Naive B cell (primary cell): ENCODE measurements around the gene MYH9. TPM values are rescaled to one million over a fixed set of nuclear protein-coding genes. Genes with fewer than 3 reads are reported as not detected.
"Not testable (repeated sequence)": the region's sequence is repeated elsewhere in the genome, so short reads cannot be mapped to it uniquely, and the experiment has no call there.

Experiments
- ATAC-seq, 2 donors: fragments of 150-1000 bp; cut with Tn5 transposase; 2 replicates each; pipeline ENCODE4 v1.10.0; 2021; ENCODE audit warnings: low read depth in 2 of 2, mild to moderate bottlenecking in 2 of 2, moderate library complexity in 2 of 2
- DNase-seq: peaks from one replicate; pipeline ENCODE4 v3.0.0; 2022
- H3K27ac Mint-ChIP-seq, 6 donors: one replicate each; pipeline ENCODE4 v1.8.0; 2020 to 2022; ENCODE audit warnings: mild to moderate bottlenecking in 6 of 6, mixed read lengths in 6 of 6, moderate library complexity in 5 of 6, inconsistent platforms in 2 of 6
- H3K27me3 Mint-ChIP-seq, 3 donors: one replicate each; pipeline ENCODE4 v1.8.0; 2021 to 2022; ENCODE audit warnings: mixed read lengths in 3 of 3, mild to moderate bottlenecking in 1 of 3
- H3K36me3 Mint-ChIP-seq, 2 donors: one replicate each; pipeline ENCODE4 v1.8.0; 2020 to 2022; ENCODE audit warnings: mixed read lengths in 2 of 2, inconsistent platforms in 1 of 2, mild to moderate bottlenecking in 1 of 2
- H3K4me1 Mint-ChIP-seq, 3 donors: one replicate each; pipeline ENCODE4 v1.8.0; 2020 to 2022; ENCODE audit warnings: mixed read lengths in 3 of 3, inconsistent platforms in 1 of 3, mild to moderate bottlenecking in 1 of 3, moderate library complexity in 1 of 3
- H3K4me3 Mint-ChIP-seq, 8 donors: one replicate each; pipeline ENCODE4 v1.8.0; 2020 to 2022; ENCODE audit warnings: mild to moderate bottlenecking in 8 of 8, mixed read lengths in 8 of 8, moderate library complexity in 8 of 8, inconsistent platforms in 2 of 8
- H3K9me3 Mint-ChIP-seq, 7 donors: one replicate each; pipeline ENCODE4 v1.8.0; 2020 to 2022; ENCODE audit warnings: mixed read lengths in 7 of 7, mild to moderate bottlenecking in 5 of 7, inconsistent platforms in 2 of 7, moderate library complexity in 1 of 7
- polyA plus RNA-seq, 6 donors: library from polyadenylated mRNA; unstranded; fragments of 300-500 nt; fragmentation: Illumina TruSeq; gene quantifications; one replicate each; pipeline ENCODE4 v1.2.3, GENCODE V29; 2021; ENCODE audit warnings: low read depth in 6 of 6

The MYH9 gene
- polyA plus RNA-seq, 6 donors from 2014 or later, result 17.3 to 255 (median 64.5) TPM

DNA sequence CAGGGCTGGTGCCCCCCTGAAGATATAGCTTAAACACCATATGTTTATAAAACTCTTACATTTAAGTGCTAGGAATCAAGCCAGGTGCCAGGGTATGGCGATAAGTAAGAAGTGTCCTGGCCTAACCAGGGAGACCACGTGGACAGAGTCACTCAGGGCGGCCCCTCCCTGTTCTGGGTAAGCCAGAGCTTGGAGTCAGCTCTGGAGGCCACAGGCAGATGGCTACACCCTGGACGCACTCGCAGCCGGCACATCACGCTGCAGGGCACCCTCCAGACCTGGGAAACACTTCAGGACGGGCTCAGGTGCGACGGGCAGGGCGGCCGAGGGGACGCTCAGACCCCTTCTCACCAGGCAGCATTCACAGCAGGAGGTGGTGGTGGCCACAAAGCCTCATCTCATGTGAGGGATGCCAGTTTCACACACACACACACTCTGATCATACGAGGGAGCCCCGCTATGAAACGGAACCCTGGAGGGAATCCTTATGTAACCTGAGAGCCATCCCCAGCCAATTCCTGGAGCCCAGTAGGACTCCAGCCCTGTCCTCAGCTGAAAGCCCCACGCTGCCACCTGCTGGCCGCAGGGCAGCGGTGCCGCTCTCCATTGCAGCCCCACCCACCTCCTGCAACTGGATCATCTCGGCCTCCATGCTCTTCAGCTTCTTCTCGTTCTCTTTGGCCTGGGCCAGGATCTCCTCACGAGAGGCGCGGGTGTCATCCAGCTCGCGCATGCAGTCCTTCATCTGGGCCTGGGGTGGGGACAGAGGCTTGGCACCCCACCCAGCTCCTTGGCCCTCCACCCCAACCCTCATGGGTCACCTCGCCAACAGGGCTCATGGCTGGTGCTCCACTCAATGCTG lies 101.4 kb downstream of the MYH9 start:
- H3K9me3 Mint-ChIP-seq, result no peaks in the 10 kb centered on the region
- H3K27me3 Mint-ChIP-seq, result no peaks in the 10 kb centered on the region
- H3K36me3 Mint-ChIP-seq, result peaks cover 11 to 44% of the 10 kb centered on the region in 2 donors

DNA sequence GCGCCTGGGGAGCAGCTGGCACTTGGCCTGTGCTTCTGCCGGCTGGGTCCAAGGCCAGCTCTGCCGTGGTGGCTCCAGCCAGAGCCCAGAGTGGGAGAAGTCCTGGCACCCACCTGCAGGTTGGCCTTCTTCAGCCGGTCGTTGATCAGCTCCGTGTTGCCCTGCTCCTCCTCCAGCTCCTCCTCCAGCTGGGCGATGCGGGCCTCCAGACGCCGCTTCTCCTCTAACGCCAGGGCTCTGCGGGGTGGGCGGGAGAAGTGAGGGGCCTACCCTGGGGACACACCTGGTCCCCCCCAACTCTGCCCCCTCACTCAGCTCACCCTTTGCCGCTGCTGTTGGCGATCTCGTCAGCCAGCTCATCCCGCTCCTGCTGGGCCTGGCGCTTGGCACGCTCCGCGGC lies 102.2 kb downstream of the MYH9 start:
- no peak for ATAC-seq
- no peaks in the 10 kb centered on the region for H3K9me3 Mint-ChIP-seq
- peaks cover 15 to 47% of the 10 kb centered on the region in 2 donors for H3K36me3 Mint-ChIP-seq
- no peak for DNase-seq
- H3K4me3 Mint-ChIP-seq, result no peak overlapping the region
- no peaks in the 10 kb centered on the region for H3K27me3 Mint-ChIP-seq
- peaks cover 0 to 2% (median 0%) of the 10 kb centered on the region in 3 donors for H3K4me1 Mint-ChIP-seq
- H3K27ac Mint-ChIP-seq, result no peak overlapping the region

More for the DNA sequence above, 101.4 kb downstream of the MYH9 start:
- H3K4me1 Mint-ChIP-seq, result peaks cover 0 to 2% (median 0%) of the 10 kb centered on the region in 3 donors
- peak overlapping the region in 1 of 8 donors; percentile 28 for H3K4me3 Mint-ChIP-seq
- DNase-seq, result peak; percentile 46
- peak; percentile 80 to 88 for ATAC-seq
- peak overlapping the region in 5 of 6 donors; percentile 32 to 84 (median 74) for H3K27ac Mint-ChIP-seq

DNA sequence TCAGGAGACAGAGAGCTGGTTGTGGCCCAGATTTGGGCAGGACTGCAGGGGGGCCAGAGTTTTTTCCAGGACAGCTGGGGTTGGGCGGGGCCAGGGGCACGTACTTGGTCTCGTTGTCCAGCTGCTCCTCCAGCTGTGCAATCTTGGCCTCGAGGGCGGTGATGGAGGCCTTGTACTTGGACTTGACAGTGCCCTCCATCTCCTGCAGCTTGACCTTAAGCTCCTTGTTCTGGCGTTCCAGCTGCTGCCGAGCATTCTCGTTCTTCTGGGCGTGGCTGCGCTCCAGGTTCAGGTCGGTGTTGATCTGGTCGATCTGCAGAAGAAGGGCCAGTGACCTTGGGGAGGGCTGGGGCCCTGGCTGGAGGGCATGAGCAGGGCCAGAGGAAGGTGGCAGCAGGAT lies 102.8 kb downstream of the MYH9 start:
- Mint-ChIP-seq H3K27ac (no peak overlapping the region), H3K4me1 (peaks cover 0 to 5% (median 0%) of the 10 kb centered on the region in 3 donors), H3K36me3 (peaks cover 15 to 47% of the 10 kb centered on the region in 2 donors), H3K27me3 (no peaks in the 10 kb centered on the region), H3K4me3 (no peak overlapping the region), H3K9me3 (no peaks in the 10 kb centered on the region)
- DNase-seq, result no peak
- ATAC-seq, result no peak

DNA sequence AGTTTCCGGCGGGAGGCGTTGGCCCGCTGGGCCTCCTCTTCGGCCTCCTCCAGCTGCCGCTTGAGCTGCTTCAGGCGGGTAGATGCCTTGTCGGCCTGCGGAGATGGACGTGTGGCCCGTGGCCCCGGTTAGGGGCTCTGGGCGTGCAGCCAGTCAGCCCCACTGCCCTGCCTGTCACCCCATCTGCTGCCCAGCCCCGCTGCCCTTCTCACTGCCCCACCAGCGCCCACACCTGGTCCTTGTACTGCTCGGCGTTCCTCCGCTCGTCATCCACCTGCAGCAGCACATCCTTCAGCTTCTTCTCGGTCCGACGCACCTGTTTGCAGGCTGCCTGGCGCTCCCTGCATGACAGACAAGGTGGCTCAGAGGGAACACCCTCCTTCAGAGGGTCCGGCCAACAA lies 103.6 kb downstream of the MYH9 start:
- ATAC-seq, result no peak
- H3K27ac Mint-ChIP-seq, result peak overlapping the region in 3 of 6 donors; percentile 44 to 65 (median 48)
- H3K4me3 Mint-ChIP-seq, result no peak overlapping the region
- no peak for DNase-seq
- H3K36me3 Mint-ChIP-seq, result peaks cover 15 to 39% of the 10 kb centered on the region in 2 donors
- H3K27me3 Mint-ChIP-seq, result no peaks in the 10 kb centered on the region
- H3K9me3 Mint-ChIP-seq, result no peaks in the 10 kb centered on the region
- H3K4me1 Mint-ChIP-seq, result peaks cover 0 to 8% (median 0%) of the 10 kb centered on the region in 3 donors

DNA sequence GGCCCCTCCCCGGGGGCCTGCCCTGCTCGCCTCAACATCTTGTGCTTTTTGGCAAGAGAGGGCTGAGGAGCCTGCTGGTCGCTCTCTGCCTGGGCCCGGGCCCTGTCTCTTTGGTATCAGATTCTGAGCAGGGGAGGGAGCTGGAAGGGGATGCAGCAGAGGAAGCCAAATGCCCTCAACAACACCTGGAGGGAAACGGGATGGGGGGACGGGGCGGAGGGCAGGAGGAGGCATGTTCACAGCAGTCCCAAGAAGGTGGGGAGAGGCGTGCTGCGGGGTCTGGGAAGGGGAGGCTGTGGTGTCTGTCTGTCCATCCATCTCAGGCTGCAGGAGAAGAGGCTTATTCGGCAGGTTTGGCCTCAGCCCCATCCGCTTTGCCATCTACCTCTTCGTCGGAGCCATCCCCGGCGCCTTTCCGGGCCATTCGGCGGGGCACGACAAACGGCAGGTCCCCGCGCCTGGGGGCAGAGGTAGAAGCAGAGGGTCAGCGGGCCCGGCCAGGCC lies 105.4 kb downstream of the MYH9 start:
- DNase-seq (no peak), ATAC-seq (no peak)
- no peak overlapping the region for H3K4me3 Mint-ChIP-seq
- peak overlapping the region in 1 of 6 donors; percentile 56 for H3K27ac Mint-ChIP-seq
- no peaks in the 10 kb centered on the region for H3K9me3 Mint-ChIP-seq
- peaks cover 15 to 27% of the 10 kb centered on the region in 2 donors for H3K36me3 Mint-ChIP-seq
- no peaks in the 10 kb centered on the region for H3K27me3 Mint-ChIP-seq
- H3K4me1 Mint-ChIP-seq, result peaks cover 5 to 22% (median 12%) of the 10 kb centered on the region in 3 donors

DNA sequence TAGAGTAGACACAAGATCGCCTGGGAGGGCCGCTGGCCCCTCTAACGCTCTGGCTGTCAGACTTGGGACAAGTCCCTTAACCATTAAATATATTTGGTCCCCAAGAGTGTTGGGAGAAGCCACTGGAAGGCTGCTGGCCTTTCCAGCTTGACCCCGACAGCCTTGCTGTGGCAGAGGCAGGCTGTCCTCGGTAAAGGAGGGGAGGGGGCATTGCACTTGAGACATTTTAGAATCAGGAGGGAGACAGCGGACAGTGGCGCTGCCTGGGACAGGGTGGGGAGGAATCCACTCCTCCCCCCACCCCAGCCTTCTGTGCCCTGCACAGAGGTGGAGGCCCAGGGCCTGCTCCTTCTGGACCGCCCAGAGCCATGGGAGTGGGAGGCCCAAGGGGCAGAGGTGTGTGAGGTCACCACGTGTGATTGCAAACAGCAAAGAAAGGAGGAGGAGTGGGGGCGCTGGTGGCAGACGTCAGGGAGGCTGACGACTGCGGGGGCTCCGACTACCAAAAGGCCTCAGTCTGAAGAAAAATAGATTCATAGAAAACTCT lies 105.9 kb downstream of the MYH9 start:
- ATAC-seq (no peak), DNase-seq (no peak)
- Mint-ChIP-seq H3K4me1 (peaks cover 8 to 24% (median 17%) of the 10 kb centered on the region in 3 donors), H3K27me3 (no peaks in the 10 kb centered on the region), H3K4me3 (no peak overlapping the region), H3K27ac (peak overlapping the region in 3 of 6 donors; percentile 47 to 73 (median 56)), H3K36me3 (peaks cover 11 to 23% of the 10 kb centered on the region in 2 donors), H3K9me3 (no peaks in the 10 kb centered on the region)

DNA sequence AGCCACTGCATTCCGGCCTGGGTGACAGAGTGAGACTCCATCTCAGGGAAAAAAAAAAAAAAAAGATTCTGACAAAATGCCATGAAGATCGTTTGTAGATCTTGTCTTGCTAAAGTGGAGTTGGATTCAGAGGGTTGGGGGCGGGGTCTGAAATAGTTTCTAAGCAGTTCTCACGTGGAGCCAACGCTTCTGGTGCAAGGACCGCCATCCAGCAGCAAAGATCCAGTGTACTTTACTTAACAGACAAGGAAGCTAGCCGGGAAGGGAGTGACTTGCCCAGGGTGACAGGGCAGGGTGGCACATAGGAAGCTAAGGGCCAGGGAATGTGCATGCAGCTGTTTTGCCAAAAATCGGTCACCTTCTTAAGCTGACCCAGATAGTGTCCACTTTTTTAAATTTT lies 107.4 kb downstream of the MYH9 start:
- Mint-ChIP-seq H3K4me1 (peaks cover 8 to 24% (median 17%) of the 10 kb centered on the region in 3 donors), H3K36me3 (peaks cover 7 to 18% of the 10 kb centered on the region in 2 donors), H3K27me3 (no peaks in the 10 kb centered on the region), H3K9me3 (no peaks in the 10 kb centered on the region), H3K27ac (peak overlapping the region in 3 of 6 donors; percentile 56 to 89 (median 57)), H3K4me3 (peak overlapping the region in 1 of 8 donors; percentile 27)
- no peak for DNase-seq
- no peak for ATAC-seq

DNA sequence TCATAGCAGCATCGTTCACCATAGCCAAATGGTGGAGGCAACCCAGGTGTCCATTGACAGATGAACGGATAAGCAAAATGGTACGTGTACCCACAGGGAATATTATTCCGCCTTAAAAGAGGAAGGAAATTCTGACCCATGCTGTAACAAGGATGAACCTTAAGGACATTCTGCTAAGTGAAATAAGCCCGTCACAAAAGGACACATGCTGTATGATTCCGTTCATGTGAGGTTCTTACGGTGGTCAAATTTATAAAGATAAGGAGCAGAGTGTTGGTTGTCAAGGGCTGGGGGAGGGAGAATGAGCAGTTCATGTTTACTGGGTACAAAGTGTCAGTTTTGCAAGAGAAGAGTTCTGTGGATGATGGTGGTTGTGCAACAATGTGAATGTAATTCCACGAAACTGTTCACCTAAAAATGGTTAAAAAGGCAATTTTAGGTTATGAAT lies 108.5 kb downstream of the MYH9 start:
- ATAC-seq, result no peak
- H3K4me3 Mint-ChIP-seq, result peak overlapping the region in 1 of 8 donors; percentile 15
- no peaks in the 10 kb centered on the region for H3K27me3 Mint-ChIP-seq
- H3K36me3 Mint-ChIP-seq, result peaks cover 7 to 14% of the 10 kb centered on the region in 2 donors
- peaks cover 8 to 24% (median 17%) of the 10 kb centered on the region in 3 donors for H3K4me1 Mint-ChIP-seq
- DNase-seq, result no peak
- H3K9me3 Mint-ChIP-seq, result peaks cover 0 to 2% (median 0%) of the 10 kb centered on the region in 7 donors
- peak overlapping the region in 2 of 6 donors; percentile 13 to 84 for H3K27ac Mint-ChIP-seq

DNA sequence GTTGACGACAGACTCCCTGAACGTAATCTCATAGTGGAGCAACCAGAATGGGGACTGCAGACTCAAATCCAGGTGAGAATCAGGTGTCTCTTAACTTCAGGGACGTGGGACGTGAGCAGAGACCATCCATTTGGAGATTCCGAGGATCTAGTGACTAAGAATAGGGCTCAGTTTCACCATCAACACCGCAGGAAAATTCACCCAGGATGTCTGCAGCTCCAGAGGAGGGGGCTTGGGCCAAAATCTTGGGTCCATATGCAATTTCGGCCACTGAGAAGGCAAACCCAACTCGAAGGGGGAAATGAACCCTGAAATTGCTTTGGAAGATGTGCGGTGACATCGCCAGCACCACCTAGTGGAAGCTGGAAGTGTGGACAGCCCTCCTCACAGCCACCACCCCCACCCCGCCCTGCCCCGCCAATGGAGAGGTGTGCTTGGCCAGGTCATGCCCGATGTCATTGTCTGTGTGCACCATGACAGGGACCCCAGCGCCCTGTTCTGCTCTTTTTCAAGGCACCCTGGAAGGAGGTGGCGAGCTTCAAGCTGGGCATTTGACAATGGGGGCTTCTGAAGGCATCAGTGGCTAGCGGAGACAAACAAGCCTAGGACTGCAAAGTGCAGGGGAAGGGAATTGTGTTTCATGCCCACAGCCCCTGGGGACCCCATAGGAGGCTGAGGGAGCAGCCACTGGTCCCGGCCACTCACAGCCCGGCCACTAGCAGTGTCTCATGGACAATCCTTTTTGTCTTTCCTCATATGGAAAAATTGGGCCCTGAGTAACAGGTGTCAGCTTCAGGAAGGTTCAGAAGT lies 110.1 kb downstream of the MYH9 start:
- Mint-ChIP-seq H3K27ac (peak overlapping the region in 5 of 6 donors; percentile 34 to 87 (median 59)), H3K4me1 (peaks cover 8 to 24% (median 17%) of the 10 kb centered on the region in 3 donors), H3K36me3 (peaks cover 7 to 11% of the 10 kb centered on the region in 2 donors), H3K27me3 (no peaks in the 10 kb centered on the region), H3K9me3 (peaks cover 0 to 2% (median 0%) of the 10 kb centered on the region in 7 donors), H3K4me3 (peak overlapping the region in 3 of 8 donors; percentile 5 to 47 (median 20))
- ATAC-seq, result peak; percentile 88
- DNase-seq, result peak; percentile 57

DNA sequence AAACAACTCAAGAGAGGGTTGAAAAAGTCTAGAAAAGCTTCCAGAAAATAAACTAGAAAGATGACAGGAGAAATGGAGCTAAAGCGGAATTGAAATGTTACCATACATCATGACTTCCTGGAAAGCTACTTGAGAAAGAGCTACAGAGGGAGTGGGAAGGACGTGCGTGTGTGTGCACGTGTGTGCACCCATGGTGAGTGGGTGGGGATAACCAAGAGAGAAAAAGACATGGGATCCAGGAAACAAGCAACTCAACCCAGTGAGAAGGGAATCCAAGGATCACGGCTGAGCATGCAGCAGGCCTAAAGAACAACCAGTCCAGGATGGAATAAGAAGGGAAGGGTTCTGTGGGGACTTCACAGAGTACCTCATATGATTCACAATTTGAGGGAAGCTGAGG lies 113.2 kb downstream of the MYH9 start:
- Mint-ChIP-seq H3K27me3 (no peaks in the 10 kb centered on the region), H3K36me3 (no peaks in the 10 kb centered on the region), H3K4me3 (no peak overlapping the region), H3K27ac (peak overlapping the region in 3 of 6 donors; percentile 21 to 42 (median 22)), H3K9me3 (peaks cover 0 to 2% (median 0%) of the 10 kb centered on the region in 7 donors), H3K4me1 (peaks cover 8 to 21% (median 17%) of the 10 kb centered on the region in 3 donors)
- DNase-seq, result no peak
- ATAC-seq, result no peak

DNA sequence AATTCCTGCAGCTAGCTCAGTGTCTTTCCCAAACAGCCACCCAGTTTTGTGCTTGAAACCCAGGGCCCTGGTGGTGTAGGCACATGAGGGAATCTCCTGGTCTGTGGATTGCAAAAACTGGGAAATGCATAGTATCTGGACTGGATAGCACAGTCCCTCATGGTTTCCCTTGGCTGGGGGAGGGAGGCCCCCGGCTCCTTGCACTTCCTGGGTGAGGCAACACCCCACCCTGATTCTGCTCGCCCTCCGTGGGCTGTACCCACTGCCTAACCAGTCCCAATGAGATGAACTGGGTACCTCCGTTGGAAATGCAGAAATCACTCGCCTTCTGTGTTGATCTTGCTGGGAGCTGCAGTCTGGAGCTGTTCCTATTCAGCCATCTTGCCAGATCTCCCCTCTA lies 115.8 kb downstream of the MYH9 start:
- H3K36me3 Mint-ChIP-seq, ATAC-seq, DNase-seq, H3K27ac Mint-ChIP-seq, H3K4me3 Mint-ChIP-seq, H3K9me3 Mint-ChIP-seq, H3K4me1 Mint-ChIP-seq, H3K27me3 Mint-ChIP-seq: not testable (repeated sequence)

DNA sequence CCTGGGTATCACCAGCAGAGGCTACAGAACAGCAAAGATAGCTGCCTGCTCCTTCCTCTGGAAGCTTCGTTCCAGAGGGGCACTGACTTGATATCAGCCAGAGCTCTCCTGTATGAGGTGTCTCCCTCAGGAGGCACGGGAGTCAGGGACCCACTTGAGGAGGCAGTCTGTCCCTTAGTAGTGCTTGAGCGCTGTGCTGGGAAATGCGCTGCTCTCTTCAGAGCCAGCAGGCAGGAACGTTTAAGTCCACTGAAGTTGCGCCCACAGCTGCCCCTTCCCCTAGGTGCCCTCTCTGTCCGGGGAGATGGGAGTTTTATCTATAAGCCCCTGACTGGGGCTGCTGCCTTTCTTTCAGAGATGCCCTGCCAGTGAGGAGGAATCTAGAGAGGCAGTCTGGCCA lies 116.5 kb downstream of the MYH9 start:
- H3K36me3 Mint-ChIP-seq, ATAC-seq, DNase-seq, H3K4me1 Mint-ChIP-seq, H3K27me3 Mint-ChIP-seq, H3K4me3 Mint-ChIP-seq, H3K9me3 Mint-ChIP-seq: not testable (repeated sequence)
- H3K27ac Mint-ChIP-seq, result peak overlapping the region in 1 of 6 donors; percentile 20
